ENCODE measurements around the gene PRDX5.

The PRDX5 gene

GRCh38 chr11:64367931-64368672 lies 50.2 kb downstream of the PRDX5 start:
- no peak for DNase-seq

- no peak for DNase-seq
These were observed 50.8 kb downstream of the PRDX5 start for GRCh38 chr11:64368673-64369074.

DNA sequence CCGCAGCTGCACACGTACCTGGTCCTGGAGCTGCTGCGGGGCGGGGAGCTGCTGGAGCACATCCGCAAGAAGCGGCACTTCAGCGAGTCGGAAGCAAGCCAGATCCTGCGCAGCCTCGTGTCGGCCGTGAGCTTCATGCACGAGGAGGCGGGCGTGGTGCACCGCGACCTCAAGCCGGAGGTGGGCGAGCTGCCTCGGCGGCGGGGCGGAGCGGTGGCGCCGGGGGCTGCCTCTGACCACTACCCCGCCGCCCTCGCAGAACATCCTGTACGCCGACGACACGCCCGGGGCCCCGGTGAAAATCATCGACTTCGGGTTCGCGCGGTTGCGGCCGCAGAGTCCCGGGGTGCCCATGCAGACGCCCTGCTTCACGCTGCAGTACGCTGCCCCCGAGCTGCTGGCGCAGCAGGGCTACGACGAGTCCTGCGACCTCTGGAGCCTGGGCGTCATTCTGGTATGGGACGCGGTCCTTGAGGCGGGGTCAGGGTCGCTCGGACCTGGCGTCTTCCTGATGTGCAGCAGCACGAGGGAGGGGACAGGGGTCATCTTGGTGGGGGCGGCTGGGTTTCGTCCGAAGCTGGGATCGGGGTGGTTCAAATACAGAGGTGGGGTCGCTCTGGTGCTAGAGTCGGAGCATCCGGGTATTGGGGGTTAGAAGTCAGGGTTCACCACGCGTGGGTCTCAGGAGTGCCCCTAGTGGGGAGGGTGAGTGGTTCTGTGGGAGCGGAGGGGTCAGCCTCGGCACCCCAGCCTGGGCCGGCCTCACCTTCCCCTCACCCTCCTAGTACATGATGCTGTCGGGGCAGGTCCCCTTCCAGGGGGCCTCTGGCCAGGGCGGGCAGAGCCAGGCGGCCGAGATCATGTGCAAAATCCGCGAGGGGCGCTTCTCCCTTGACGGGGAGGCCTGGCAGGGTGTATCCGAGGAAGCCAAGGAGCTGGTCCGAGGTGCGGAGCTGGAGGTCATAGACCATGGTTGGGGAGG lies 51.8 kb downstream of the PRDX5 start:
- no peak for DNase-seq

DNA sequence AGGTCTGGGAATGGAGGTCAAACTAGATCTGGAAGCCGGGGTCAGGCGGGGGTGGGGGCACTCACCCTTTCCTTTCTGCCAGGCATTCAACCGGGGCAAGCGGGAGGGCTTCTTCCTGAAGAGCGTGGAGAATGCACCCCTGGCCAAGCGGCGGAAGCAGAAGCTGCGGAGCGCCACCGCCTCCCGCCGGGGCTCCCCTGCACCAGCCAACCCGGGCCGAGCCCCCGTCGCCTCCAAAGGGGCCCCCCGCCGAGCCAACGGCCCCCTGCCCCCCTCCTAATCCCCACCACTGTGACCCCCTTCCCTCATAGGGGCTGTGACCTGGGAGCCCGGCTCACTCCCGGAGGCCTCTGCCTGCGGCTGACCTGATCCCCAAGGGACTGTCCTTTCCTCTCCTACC lies 53.3 kb downstream of the PRDX5 start:
- no peak for DNase-seq

All from T1000 (cell line).